DMS153 treated with DMSO at 0.1 percent for 48 hours (cell line): Measurements from ENCODE around the gene HDAC9.

Source experiments
- DNase-seq: peaks from one replicate; lab custom pipeline; 2025; ENCODE audit not compliant: unreplicated experiment; lab: John Stamatoyannopoulos, UW

HDAC9 gene

GRCh38 chr7:18552943-18553604 lies 57.5 kb downstream of the HDAC9 start:
- peak; percentile 56 for DNase-seq

- DNase-seq: no peak
Measured at GRCh38 chr7:18553605-18554003, 58.1 kb downstream of the HDAC9 start.

- no peak for DNase-seq
Measured at GRCh38 chr7:18555120-18555519, 59.6 kb downstream of the HDAC9 start.

- DNase-seq: no peak
Measured at GRCh38 chr7:18555968-18556367, 60.4 kb downstream of the HDAC9 start.

GRCh38 chr7:18558503-18558902 lies 63.0 kb downstream of the HDAC9 start:
- no peak for DNase-seq

GRCh38 chr7:18558910-18559309 lies 63.4 kb downstream of the HDAC9 start:
- DNase-seq: no peak

GRCh38 chr7:18559756-18560155 lies 64.2 kb downstream of the HDAC9 start:
- DNase-seq: no peak

GRCh38 chr7:18564779-18565178 lies 69.2 kb downstream of the HDAC9 start:
- DNase-seq: no peak

- DNase-seq: no peak
Measured at GRCh38 chr7:18565337-18565736, 69.8 kb downstream of the HDAC9 start.

- no peak for DNase-seq
Measured at GRCh38 chr7:18566205-18566604, 70.7 kb downstream of the HDAC9 start.

GRCh38 chr7:18566829-18567228 lies 71.3 kb downstream of the HDAC9 start:
- no peak for DNase-seq

GRCh38 chr7:18570441-18570840 lies 74.9 kb downstream of the HDAC9 start:
- DNase-seq: no peak

- DNase-seq: peak; percentile 67
Measured at GRCh38 chr7:18570890-18571478, 75.4 kb downstream of the HDAC9 start.

- no peak for DNase-seq
Measured at GRCh38 chr7:18572154-18572553, 76.6 kb downstream of the HDAC9 start.

- DNase-seq: no peak
Measured at GRCh38 chr7:18572885-18573284, 77.3 kb downstream of the HDAC9 start.

- DNase-seq: no peak
Measured at GRCh38 chr7:18573410-18574234, 78.1 kb downstream of the HDAC9 start.

GRCh38 chr7:18574235-18574540 lies 78.6 kb downstream of the HDAC9 start:
- DNase-seq: no peak

GRCh38 chr7:18574676-18575075 lies 79.1 kb downstream of the HDAC9 start:
- DNase-seq: no peak

GRCh38 chr7:18575622-18576572 lies 80.3 kb downstream of the HDAC9 start:
- no peak for DNase-seq

GRCh38 chr7:18577096-18577771 lies 81.7 kb downstream of the HDAC9 start:
- DNase-seq: no peak

GRCh38 chr7:18579698-18580097 lies 84.1 kb downstream of the HDAC9 start:
- DNase-seq: no peak
